Left ventricle myocardium inferior (tissue), 1 donor: ENCODE data around the gene NCKIPSD. TPM values are rescaled to one million over a fixed set of nuclear protein-coding genes. Genes with fewer than 3 reads are reported as not detected.
"Not testable (repeated sequence)": the region's sequence is repeated elsewhere in the genome, so short reads cannot be mapped to it uniquely, and the experiment has no call there.

Experiments
- DNase-seq: peaks from one replicate; pipeline ENCODE4 v3.0.0-alpha.2; 2020
- H3K27ac ChIP-seq: fragments of 200-600 bp; replicated peaks from 2 replicates; pipeline ENCODE4 v1.8.0; 2021
- H3K27me3 ChIP-seq: fragments of 200-600 bp; 2 replicates; pipeline ENCODE4 v1.8.0; 2021; ENCODE audit warnings: low read depth
- H3K36me3 ChIP-seq: fragments of 200-600 bp; 2 replicates; pipeline ENCODE4 v1.8.0; 2021
- H3K4me1 ChIP-seq: fragments of 200-600 bp; 2 replicates; pipeline ENCODE4 v1.8.0; 2021
- H3K4me3 ChIP-seq: fragments of 200-600 bp; 2 replicates; pipeline ENCODE4 v1.8.0; 2021; ENCODE audit warnings: mild to moderate bottlenecking, moderate library complexity
- H3K9me3 ChIP-seq: fragments of 200-600 bp; replicated peaks from 2 replicates; pipeline ENCODE4 v1.8.0; 2021
- intact Hi-C: fragments of 100-400 bp; cut with micrococcal nuclease; formaldehyde crosslinking; loops from one replicate; pipeline ENCODE4 v1.11.0; 2022
- long read RNA-seq: library from polyadenylated mRNA; unstranded; transcript quantifications from one replicate; pipeline ENCODE4 v2.0.0, GENCODE V29; 2021
- total RNA-seq: library from RNA; stranded (reverse); fragmentation: NEBNext Ultra II Directional; extraction: Animal tissue kit (Norgen Biotek cat#: 25700); gene quantifications from one replicate; pipeline ENCODE4 v1.2.1, GENCODE V29; 2021
- TF ChIP-seq, protein P1 (sequence below): fragments of 200-600 bp; IDR thresholded peaks from 2 replicates; pipeline ENCODE4 v1.8.0; 2021; ENCODE audit warnings: antibody characterized with exemption, mild to moderate bottlenecking, borderline replicate concordance
- donor health status: DM: no; HTN: yes; CAD: no; lungs with severe emphysema.

Gene NCKIPSD
- total RNA-seq: 17.0 TPM
- long read RNA-seq, transcript NCKIPSD-201 (13 exons, 2,989 nt): major isoform, 30 of 64 reads
- long read RNA-seq, transcript NCKIPSD-204 (13 exons, 2,925 nt): minor isoform, 22 of 64 reads
- long read RNA-seq, partial matches to known transcripts: 3 of 64 reads
- long read RNA-seq, other reads (novel, unspliced or antisense): 8 of 64 reads

DNA sequence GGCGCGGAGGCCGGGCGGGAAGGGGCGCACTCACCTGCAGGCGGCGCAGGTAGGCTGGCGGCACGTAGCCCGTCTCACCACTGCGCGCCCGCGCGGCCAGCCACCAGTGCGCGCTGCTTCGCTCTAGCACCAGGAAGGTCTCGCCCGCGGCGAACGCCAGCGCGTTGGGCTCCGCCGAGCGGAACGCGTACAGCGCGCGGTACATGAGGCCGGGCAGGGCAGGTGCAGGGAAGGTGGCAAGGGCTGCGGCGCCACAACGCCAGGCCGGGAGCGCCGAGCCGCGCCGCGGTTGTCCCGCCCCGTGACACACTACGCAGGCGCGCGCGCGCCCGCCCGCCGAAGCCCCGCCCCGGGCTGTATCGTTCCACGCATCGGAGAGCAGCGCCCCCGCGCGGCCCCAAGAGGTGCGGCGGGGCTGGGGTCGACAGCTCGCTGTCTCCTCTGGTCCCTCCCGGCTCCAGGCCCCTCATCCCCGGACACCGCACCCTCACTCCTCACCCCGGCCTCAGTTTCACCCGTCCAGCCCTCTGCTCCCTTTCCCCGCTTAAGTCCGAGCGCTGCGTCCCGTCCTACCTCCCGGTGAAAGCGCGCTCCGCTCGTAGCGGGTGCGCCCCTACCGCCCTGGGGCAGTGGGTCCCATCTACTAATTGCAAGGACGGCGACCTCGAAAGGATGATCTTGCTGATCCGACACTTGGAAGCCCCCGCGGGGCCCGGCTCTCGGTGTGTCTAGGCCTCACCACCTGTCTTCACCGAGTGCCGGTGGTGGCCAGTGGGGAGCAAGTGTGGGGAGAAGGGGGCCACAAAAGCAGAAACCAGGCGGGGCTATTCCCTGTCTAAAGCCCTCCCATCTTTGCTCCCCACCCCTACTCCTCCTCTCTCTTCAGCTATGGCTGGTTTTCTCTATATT, at the start of gene NCKIPSD:
Gene NCKIPSD, minus strand, starts transcription at position 313 of the 909 bp plus-strand sequence. Its CDS starts 108 bp downstream, at position 205.
- intact Hi-C loops: no loop called here
- peaks cover 58% of the 10 kb centered on the region for H3K4me1 ChIP-seq
- peaks cover 55% of the 10 kb centered on the region for H3K36me3 ChIP-seq
- DNase-seq: peak; percentile 92
- no peaks in the 10 kb centered on the region for H3K9me3 ChIP-seq
- H3K27ac ChIP-seq: peak within 1 kb of the TSS; percentile 94
- H3K27me3 ChIP-seq: no peaks in the 10 kb centered on the region
- peak within 1 kb of the TSS; percentile 99 for H3K4me3 ChIP-seq
- TF ChIP-seq, protein P1, sequence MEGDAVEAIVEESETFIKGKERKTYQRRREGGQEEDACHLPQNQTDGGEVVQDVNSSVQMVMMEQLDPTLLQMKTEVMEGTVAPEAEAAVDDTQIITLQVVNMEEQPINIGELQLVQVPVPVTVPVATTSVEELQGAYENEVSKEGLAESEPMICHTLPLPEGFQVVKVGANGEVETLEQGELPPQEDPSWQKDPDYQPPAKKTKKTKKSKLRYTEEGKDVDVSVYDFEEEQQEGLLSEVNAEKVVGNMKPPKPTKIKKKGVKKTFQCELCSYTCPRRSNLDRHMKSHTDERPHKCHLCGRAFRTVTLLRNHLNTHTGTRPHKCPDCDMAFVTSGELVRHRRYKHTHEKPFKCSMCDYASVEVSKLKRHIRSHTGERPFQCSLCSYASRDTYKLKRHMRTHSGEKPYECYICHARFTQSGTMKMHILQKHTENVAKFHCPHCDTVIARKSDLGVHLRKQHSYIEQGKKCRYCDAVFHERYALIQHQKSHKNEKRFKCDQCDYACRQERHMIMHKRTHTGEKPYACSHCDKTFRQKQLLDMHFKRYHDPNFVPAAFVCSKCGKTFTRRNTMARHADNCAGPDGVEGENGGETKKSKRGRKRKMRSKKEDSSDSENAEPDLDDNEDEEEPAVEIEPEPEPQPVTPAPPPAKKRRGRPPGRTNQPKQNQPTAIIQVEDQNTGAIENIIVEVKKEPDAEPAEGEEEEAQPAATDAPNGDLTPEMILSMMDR: peak; percentile 90

DNA sequence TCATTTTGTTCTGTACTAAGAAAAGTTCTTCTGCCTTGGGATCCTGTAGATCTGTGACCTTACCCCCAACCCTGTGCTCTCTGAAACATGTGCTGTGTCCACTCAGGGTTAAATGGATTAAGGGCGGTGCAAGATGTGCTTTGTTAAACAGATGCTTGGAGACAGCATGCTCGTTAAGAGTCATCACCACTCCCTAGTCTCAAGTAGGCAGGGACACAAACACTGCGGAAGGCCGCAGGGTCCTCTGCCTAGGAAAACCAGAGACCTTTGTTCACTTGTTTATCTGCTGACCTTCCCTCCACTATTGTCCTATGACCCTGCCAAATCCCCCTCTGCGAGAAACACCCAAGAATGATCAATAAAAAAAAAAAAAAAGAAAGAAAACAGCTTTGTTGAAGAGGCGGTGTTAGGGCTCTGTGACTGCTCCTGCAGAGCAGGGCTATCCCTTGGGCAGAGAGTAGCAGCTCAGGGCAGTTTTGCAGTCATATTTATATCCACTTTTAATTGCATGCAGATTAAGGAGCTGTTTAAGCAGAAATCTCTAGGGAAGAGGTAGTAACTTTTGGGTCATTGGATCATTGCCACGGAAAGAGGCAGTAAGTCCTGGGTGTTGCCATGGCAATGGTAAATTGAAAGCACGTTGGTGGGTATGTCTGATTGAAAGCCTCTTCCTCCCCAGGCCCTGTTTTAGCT, 49.5 kb upstream of the NCKIPSD start:
- Histone ChIP-seq H3K4me1 (peaks cover 49% of the 10 kb centered on the region), H3K27ac (peak overlapping the region; percentile 54)
- intact Hi-C loops: not testable (repeated sequence)

DNA sequence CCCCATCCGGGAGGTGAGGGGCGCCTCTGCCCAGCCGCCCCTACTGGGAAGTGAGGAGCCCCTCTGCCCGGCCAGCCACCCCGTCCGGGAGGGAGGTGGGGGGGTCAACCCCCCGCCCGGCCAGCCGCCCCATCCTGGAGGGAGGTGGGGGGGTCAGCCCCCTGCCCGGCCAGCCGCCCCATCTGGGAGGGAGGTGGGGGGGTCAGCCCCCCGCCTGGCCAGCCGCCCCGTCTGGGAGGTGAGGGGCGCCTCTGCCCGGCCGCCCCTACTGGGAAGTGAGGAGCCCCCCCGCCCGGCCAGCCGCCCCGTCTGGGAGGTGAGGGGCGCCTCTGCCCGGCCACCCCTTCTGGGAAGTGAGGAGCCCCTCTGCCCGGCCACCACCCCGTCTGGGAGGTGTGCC, 48.8 kb upstream of the NCKIPSD start:
- H3K27me3 ChIP-seq, H3K27ac ChIP-seq, intact Hi-C loops, H3K4me3 ChIP-seq, DNase-seq, H3K9me3 ChIP-seq, H3K36me3 ChIP-seq: not testable (repeated sequence)
- peaks cover 42% of the 10 kb centered on the region for H3K4me1 ChIP-seq

More for the DNA sequence above, 49.5 kb upstream of the NCKIPSD start:
- not testable (repeated sequence) for DNase-seq, H3K27me3 ChIP-seq, H3K36me3 ChIP-seq, H3K9me3 ChIP-seq, H3K4me3 ChIP-seq

DNA sequence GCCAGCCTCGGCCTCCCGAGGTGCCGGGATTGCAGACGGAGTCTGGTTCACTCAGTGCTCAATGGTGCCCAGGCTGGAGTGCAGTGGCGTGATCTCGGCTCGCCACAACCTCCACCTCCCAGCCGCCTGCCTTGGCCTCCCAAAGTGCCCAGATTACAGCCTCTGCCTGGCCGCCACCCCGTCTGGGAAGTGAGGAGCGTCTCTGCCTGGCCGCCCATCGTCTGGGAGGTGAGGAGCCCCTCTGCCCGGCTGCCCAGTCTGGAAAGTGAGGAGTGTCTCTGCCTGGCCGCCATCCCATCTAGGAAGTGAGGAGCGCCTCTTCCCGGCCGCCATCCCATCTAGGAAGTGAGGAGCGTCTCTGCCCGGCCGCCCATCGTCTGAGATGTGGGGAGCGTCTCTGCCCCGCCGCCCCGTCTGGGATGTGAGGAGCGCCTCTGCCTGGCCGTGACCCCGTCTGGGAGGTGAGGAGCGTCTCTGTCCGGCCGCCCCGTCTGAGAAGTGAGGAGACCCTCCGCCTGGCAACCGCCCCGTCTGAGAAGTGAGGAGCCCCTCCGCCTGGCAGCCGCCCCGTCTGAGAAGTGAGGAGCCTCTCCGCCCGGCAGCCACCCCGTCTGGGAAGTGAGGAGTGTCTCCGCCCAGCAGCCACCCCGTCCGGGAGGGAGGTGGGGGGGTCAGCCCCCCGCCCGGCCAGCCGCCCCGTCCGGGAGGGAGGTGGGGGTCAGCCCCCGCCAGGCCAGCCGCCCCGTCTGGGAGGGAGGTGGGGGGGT, 48.2 kb upstream of the NCKIPSD start:
- H3K27me3 ChIP-seq, H3K9me3 ChIP-seq, H3K36me3 ChIP-seq, H3K27ac ChIP-seq, intact Hi-C loops, H3K4me3 ChIP-seq, DNase-seq: not testable (repeated sequence)
- peaks cover 36% of the 10 kb centered on the region for H3K4me1 ChIP-seq

DNA sequence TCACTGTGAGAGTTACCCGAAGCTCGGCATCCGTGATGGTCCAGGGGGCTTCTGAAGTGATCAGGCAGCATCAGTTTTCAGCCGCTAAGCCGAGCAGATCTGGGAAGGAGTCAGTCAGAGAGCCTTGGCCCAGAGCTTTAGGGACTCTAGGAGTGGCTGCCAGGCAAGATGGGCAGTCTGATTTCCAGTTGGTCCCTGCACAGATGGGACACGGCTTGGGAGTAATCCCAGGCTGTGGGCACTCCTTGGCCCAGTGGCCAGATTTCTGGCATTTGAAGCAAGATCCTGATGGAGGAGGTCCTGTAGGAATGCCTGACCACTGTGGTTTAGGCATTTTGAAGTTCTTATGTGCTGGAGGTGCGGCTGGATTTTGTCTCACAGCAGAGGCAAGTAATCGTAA, 41.8 kb upstream of the NCKIPSD start:
- no peaks in the 10 kb centered on the region for H3K9me3 ChIP-seq
- DNase-seq: no peak

DNA sequence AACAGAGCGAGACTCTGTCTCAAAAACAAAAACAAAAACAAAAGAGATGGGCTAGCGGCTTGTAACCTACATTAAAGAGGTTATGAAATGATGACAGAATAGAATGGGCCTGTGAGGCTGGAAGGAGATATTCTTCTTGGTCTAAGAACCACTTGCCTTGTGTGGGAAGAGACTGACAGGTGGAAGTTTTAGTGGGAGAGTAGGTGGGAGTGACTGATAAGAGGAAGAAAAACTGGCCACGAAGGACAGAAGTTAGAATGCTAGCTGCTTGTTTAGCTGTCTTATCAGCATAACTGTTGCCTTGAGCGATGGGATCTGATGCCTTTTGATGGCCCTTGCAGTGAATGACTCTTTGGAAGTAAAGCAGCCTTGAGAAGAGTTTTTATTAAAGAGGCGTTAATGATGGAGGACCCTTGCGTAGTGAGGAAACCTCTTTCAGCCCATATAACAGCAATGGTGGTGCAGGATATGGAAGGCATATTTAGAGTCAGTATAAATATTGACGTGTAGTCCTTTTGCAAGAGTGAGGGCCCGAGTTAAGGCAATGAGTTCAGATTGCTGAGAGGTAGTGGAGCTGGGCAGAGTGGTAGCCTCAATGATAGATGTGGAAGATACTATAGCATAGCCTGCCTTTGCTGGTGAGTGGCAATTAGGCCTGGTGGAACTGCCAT, 39.6 kb upstream of the NCKIPSD start:
- H3K4me1 ChIP-seq, H3K36me3 ChIP-seq, H3K27me3 ChIP-seq, H3K4me3 ChIP-seq, H3K9me3 ChIP-seq, H3K27ac ChIP-seq, intact Hi-C loops, DNase-seq: not testable (repeated sequence)

More for the DNA sequence above, 41.8 kb upstream of the NCKIPSD start:
- intact Hi-C loops: no loop called here
- no peaks in the 10 kb centered on the region for H3K36me3 ChIP-seq
- H3K4me1 ChIP-seq: no peaks in the 10 kb centered on the region
- H3K27ac ChIP-seq: no peak overlapping the region
- no peaks in the 10 kb centered on the region for H3K27me3 ChIP-seq
- TF ChIP-seq, protein P1: no peak
- no peak overlapping the region for H3K4me3 ChIP-seq

DNA sequence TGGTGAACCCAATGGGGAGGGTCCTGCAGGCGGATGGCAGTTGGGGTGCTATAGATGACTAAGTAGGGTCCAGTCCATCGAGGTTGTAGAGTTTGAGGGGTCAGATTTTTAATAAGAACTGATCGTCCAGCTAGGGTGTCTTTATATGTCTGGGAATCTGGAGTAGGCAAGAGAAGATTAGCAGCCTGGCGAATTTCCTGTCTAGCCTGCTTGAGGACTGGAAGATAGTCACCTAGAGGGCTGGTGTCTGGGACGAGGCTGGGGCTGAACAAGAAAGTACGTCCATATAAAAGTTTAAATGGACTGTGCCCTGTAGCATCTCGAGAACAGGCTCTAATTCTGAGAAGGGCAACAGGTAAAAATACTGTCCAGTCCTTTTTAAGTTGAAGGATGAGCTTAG, 38.0 kb upstream of the NCKIPSD start:
- intact Hi-C loops: no loop called here
- no peak for DNase-seq
- TF ChIP-seq, protein P1: no peak

DNA sequence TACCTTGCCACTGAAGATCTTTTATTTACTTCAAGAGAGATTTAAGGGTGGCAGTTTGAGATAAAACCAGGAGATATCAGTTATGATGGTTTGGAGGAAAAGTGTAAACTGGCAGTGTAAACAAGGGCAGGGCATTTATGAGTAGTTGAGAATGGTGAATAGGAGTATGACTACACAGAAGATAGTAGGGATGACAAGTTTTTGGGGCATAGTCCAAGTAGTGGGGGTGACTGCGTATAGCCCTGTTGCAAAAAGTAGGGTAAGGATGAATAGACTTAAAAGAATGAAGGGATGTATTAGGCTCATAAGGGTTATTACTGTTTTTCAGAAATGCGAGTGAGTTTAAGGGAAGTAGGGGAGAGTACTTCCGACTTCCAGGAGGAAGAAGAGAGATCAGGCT, 37.6 kb upstream of the NCKIPSD start:
- DNase-seq, H3K36me3 ChIP-seq, H3K9me3 ChIP-seq, H3K27ac ChIP-seq, H3K4me3 ChIP-seq, intact Hi-C loops, H3K4me1 ChIP-seq, H3K27me3 ChIP-seq: not testable (repeated sequence)

More for the DNA sequence above, 38.0 kb upstream of the NCKIPSD start:
- Histone ChIP-seq H3K27ac (no peak overlapping the region), H3K27me3 (no peaks in the 10 kb centered on the region), H3K36me3 (no peaks in the 10 kb centered on the region), H3K4me3 (no peak overlapping the region), H3K4me1 (no peaks in the 10 kb centered on the region), H3K9me3 (no peaks in the 10 kb centered on the region)
